D721Med (cell line): ENCODE results near the gene MTREX.

Experiments
- DNase-seq: peaks from one replicate; pipeline ENCODE4 v3.0.0; 2011; ENCODE audit warnings: low spot score; ENCODE audit not compliant: insufficient read length
- FAIRE-seq: peaks from 2 replicates; lab custom pipeline; 2011; peaks lifted over from hg19 to GRCh38; lab: Jason Lieb, UNC
- CTCF ChIP-seq: IDR thresholded peaks from 2 replicates; pipeline ENCODE4 v1.5.1; 2012; ENCODE audit warnings: mild to moderate bottlenecking, control low read depth; ENCODE audit not compliant: insufficient read depth; ENCODE audit errors: missing control alignments

MTREX gene

GRCh38 chr5:55459572-55459971 lies 151.8 kb downstream of the MTREX start:
- no peak for DNase-seq
- FAIRE-seq, result no peak
- no peak for TF ChIP-seq CTCF

GRCh38 chr5:55463613-55464012 lies 155.8 kb downstream of the MTREX start:
- FAIRE-seq, result no peak
- no peak for DNase-seq
- TF ChIP-seq CTCF, result no peak

- DNase-seq, result no peak
- no peak for TF ChIP-seq CTCF
- no peak for FAIRE-seq
Measured at GRCh38 chr5:55467862-55468551, 160.2 kb downstream of the MTREX start.

- FAIRE-seq, result no peak
- DNase-seq, result no peak
- no peak for TF ChIP-seq CTCF
Measured at GRCh38 chr5:55469839-55470238, 162.1 kb downstream of the MTREX start.

GRCh38 chr5:55470282-55470681 lies 162.5 kb downstream of the MTREX start:
- FAIRE-seq, result no peak
- DNase-seq, result no peak
- TF ChIP-seq CTCF, result no peak

- FAIRE-seq (no peak), DNase-seq (no peak)
- TF ChIP-seq CTCF, result no peak
Measured at GRCh38 chr5:55471468-55471867, 163.7 kb downstream of the MTREX start.

- DNase-seq, result no peak
- FAIRE-seq, result no peak
- no peak for TF ChIP-seq CTCF
Measured at GRCh38 chr5:55472642-55473041, 164.9 kb downstream of the MTREX start.
